Dermis microvascular lymphatic vessel endothelial cell (primary cell): Measurements from ENCODE around the gene LAPTM4A. TPM values are rescaled to one million over a fixed set of nuclear protein-coding genes. Genes with fewer than 3 reads are reported as not detected.
"Not testable (repeated sequence)": the region's sequence is repeated elsewhere in the genome, so short reads cannot be mapped to it uniquely, and the experiment has no call there.

Experiments used
- DNase-seq, 2 donors: peaks; one replicate each; pipeline versions ENCODE4 v3.0.0 to v3.0.0-alpha.2; 2010; ENCODE audit warnings: low read depth in 2 of 2
- total RNA-seq: library from RNA; depleted of rRNA; stranded (reverse); fragments of >200 nt; gene quantifications from 2 replicates; pipeline ENCODE4 v1.2.1, GENCODE V29; 2014

The LAPTM4A gene
- total RNA-seq, 1 donor from 2014 or later: 101 TPM

- no peak for DNase-seq
Observed at GRCh38 chr2:20076757-20077156, 25.3 kb upstream of the LAPTM4A start.

- no peak for DNase-seq
Observed at GRCh38 chr2:20074901-20075300, 23.5 kb upstream of the LAPTM4A start.

- not testable (repeated sequence) for DNase-seq
Observed at GRCh38 chr2:20074046-20074648, 22.7 kb upstream of the LAPTM4A start.

- DNase-seq: no peak
Observed at GRCh38 chr2:20073460-20073859, 22.0 kb upstream of the LAPTM4A start.

GRCh38 chr2:20072436-20073158 lies 21.2 kb upstream of the LAPTM4A start:
- DNase-seq: no peak

GRCh38 chr2:20071397-20072383 lies 20.3 kb upstream of the LAPTM4A start:
- no peak for DNase-seq

GRCh38 chr2:20069756-20070155 lies 18.3 kb upstream of the LAPTM4A start:
- DNase-seq: no peak

DNA sequence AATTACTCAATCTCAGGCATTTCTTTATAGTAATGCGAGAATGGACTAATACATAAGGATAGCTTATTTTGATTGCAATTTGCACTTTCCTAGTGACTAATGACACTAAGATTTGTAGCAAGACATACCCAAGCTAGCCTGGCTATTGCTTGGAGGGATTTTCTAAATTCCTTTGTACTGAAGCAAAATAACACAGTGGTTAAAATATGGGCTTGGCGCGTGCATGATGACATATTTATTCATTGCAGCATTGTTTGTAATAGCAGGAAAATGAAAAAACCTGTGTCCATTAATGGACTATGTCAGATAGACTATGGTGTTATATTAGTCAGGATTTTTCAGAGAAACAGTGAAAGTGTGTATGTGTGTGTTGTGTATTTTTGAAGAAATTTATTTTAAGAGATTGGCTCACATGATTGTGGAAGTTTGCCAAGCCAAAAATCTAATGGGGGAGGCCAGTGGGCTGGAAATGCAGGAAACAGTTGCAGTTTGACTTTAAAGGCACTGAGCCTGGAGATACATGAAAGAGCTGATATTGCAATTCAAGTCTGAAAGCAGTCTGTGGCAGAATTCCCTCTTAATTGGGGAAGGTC lies 16.7 kb upstream of the LAPTM4A start:
- peak; percentile 43 to 62 for DNase-seq

DNA sequence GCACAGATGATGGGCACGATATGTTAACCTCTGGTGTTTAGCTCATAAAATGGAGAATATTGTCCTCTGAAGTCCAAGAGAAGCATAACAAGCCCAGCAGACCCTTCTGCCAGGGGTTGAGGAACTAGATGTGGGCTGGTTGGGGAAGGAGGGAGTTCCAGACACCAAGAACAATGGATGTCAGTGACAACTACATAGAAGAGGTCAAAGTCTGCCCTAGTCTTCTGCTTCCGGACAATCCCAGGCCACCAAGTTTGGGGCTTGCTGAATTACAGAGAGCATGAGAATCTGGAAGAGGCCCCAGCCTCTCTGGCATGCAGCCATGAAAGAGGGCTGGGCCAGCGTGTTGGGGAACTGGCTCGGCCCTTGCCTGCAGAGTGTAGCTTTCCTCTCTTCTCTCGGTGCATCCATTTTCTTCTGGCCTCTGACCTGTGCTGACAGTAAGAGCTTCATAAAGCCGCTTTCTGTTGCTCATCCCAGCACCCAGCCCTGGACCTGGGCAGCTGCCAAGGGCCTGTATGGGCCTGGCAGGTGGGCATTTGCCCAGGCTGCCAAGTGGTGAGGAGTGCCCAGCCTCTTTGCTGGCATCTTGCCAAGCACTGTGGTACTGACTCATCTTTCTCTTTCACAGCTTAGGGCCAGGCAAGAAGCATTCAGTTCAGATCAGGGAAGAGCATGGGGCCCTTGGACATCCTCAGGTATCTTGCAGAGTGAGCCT lies 14.6 kb upstream of the LAPTM4A start:
- peak in 1 of 2 donors; percentile 66 for DNase-seq

DNA sequence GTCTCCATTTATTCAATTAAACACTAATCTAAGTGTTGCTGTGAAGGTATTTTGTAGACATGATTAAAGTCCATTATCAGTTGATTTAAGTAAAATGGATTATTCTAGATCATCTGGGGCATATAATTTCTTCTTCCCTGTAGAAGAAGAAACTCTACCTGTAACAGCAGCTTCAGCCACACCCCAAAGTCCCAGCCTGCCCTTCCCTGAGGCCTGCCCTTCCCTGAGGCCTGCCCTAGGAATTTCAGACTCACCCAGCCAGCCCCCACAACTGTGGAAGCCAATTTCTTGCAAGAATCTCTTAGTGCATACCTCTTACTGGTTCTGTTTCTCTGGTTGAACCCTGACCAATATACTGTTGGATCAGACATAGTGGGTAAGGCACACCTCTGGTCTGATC lies 13.4 kb upstream of the LAPTM4A start:
- no peak for DNase-seq

- no peak for DNase-seq
Observed at GRCh38 chr2:20064421-20064820, 13.0 kb upstream of the LAPTM4A start.

- DNase-seq: no peak
Observed at GRCh38 chr2:20062615-20063545, 11.5 kb upstream of the LAPTM4A start.

DNA sequence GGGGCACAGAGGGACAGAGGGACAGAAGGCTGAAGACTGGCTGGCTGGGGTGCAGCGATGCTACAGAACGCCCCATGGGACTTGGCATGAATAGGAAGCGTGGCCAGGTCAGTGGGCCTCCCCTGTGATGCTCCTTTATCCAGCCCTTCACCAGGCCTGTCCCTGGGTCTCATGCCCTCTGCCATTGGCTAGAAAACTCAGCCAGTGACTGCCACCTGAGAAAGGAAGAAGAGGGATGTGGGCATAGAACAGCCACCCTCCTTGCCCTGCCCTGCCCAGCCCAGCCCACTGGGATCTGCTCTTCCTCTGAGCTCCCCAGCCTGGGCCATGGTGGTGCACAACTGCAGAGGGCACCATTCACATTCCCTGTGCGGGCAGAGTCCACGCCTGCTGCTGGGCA lies 10.5 kb upstream of the LAPTM4A start:
- no peak for DNase-seq

- no peak for DNase-seq
Observed at GRCh38 chr2:20061476-20061875, 10.0 kb upstream of the LAPTM4A start.

GRCh38 chr2:20060106-20060505 lies 8.7 kb upstream of the LAPTM4A start:
- DNase-seq: no peak

- DNase-seq: no peak
Observed at GRCh38 chr2:20057268-20057667, 5.8 kb upstream of the LAPTM4A start.

DNA sequence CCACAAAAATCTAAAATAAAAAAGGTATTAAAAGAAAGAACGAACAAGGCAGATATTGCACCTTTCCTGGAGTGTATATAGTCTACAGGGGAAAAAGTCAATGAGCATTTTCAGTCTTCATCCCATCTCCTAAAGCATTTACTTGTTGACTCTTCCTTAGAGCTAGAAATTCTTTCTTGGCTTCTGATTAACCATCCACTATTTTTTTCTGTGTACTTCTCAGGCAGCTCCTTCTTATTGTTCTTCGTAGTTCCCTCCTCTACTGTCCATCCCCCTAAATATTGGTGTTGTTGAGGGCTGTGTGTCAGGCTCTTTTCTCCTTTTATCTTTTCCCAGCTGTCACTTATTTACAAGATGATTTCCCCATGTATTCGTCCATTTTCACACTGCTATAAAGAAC lies 3.5 kb upstream of the LAPTM4A start:
- DNase-seq: no peak

- DNase-seq: no peak
Observed at GRCh38 chr2:20054119-20054518, 2.7 kb upstream of the LAPTM4A start.

DNA sequence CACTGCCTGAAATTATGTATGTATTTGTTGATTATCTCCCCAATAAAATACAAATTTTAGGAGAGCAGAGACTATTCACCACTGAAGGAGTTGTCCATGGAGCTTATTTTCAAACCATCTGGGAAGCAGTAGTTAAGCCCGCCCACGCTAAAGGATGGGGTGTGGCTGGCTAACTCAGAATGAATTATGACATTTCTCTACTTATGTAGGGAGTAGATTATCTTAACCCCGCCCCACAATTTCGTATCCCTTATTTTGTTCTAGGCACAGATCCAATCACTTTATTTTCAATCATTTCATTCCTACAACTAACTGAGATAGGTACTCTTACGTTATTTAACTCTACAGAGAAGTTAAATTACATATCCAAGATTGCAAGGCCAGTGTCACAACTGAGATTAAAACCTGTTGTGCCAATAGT lies 1.4 kb upstream of the LAPTM4A start:
- DNase-seq: peak in 1 of 2 donors; percentile 67
